Calu3 (cell line): Measurements from ENCODE around the gene BCAT1. TPM values are rescaled to one million over a fixed set of nuclear protein-coding genes. Genes with fewer than 3 reads are reported as not detected.
"Not testable (repeated sequence)": the region's sequence is repeated elsewhere in the genome, so short reads cannot be mapped to it uniquely, and the experiment has no call there.

Experiments
- BruUV-seq: library from RNA; stranded (reverse); fragments of 400-500 nt; replicated peaks from 2 replicates; lab custom pipeline; 2021; lab: Mats Ljungman, UMichigan
- CTCF ChIA-PET: fragments of 300-600 bp; sonication (Branson Sonifier 250); formaldehyde crosslinking; loops from one replicate; lab custom pipeline; 2022; ENCODE audit warnings: antibody characterized with exemption; lab: Charles Lee
- DNase-seq: peaks from one replicate; pipeline ENCODE4 v3.0.0; 2022
- H3K27ac Mint-ChIP-seq: one replicate; pipeline ENCODE4 v1.8.0; 2022; ENCODE audit warnings: mixed read lengths; ENCODE audit not compliant: unreplicated experiment
- H3K27me3 Mint-ChIP-seq: one replicate; pipeline ENCODE4 v1.8.0; 2022; ENCODE audit warnings: mixed read lengths; ENCODE audit not compliant: unreplicated experiment
- H3K36me3 Mint-ChIP-seq: one replicate; pipeline ENCODE4 v1.8.0; 2022; ENCODE audit warnings: mild to moderate bottlenecking, moderate library complexity, mixed read lengths; ENCODE audit not compliant: insufficient read depth, unreplicated experiment
- H3K4me1 Mint-ChIP-seq: one replicate; pipeline ENCODE4 v1.8.0; 2022; ENCODE audit warnings: mild to moderate bottlenecking, low read depth, mixed read lengths; ENCODE audit not compliant: unreplicated experiment
- H3K4me3 Mint-ChIP-seq: one replicate; pipeline ENCODE4 v1.8.0; 2022; ENCODE audit warnings: mild to moderate bottlenecking, low read depth, moderate library complexity, mixed read lengths; ENCODE audit not compliant: unreplicated experiment
- H3K9me3 Mint-ChIP-seq: one replicate; pipeline ENCODE4 v1.8.0; 2022; ENCODE audit warnings: low read depth, mixed read lengths; ENCODE audit not compliant: unreplicated experiment
- intact Hi-C: fragments of 100-400 bp; cut with micrococcal nuclease; formaldehyde crosslinking; loops from one replicate; pipeline ENCODE4 v1.10.0; 2022; ENCODE audit not compliant: unreplicated experiment
- total RNA-seq: library from RNA; stranded (reverse); gene quantifications from 2 replicates; pipeline ENCODE4 v1.2.3, GENCODE V29; 2022
- TF ChIP-seq, protein P1 (sequence below): fragments of 200-600 bp; IDR thresholded peaks from one replicate; pipeline ENCODE4 v1.8.0; 2022; ENCODE audit warnings: antibody characterized with exemption; ENCODE audit not compliant: unreplicated experiment

The BCAT1 gene
- total RNA-seq, 1 experiment from 2014 or later, result 4.0 TPM

GRCh38 chr12:24915501-24915900 lies 33.4 kb downstream of the BCAT1 start:
- no peak overlapping the region for H3K27ac Mint-ChIP-seq
- H3K4me1 Mint-ChIP-seq, result no peaks in the 10 kb centered on the region
- no peak for DNase-seq
- H3K36me3 Mint-ChIP-seq, result no peaks in the 10 kb centered on the region
- CTCF ChIA-PET, result no interaction called here
- H3K4me3 Mint-ChIP-seq, result no peak overlapping the region
- TF ChIP-seq, protein P1, sequence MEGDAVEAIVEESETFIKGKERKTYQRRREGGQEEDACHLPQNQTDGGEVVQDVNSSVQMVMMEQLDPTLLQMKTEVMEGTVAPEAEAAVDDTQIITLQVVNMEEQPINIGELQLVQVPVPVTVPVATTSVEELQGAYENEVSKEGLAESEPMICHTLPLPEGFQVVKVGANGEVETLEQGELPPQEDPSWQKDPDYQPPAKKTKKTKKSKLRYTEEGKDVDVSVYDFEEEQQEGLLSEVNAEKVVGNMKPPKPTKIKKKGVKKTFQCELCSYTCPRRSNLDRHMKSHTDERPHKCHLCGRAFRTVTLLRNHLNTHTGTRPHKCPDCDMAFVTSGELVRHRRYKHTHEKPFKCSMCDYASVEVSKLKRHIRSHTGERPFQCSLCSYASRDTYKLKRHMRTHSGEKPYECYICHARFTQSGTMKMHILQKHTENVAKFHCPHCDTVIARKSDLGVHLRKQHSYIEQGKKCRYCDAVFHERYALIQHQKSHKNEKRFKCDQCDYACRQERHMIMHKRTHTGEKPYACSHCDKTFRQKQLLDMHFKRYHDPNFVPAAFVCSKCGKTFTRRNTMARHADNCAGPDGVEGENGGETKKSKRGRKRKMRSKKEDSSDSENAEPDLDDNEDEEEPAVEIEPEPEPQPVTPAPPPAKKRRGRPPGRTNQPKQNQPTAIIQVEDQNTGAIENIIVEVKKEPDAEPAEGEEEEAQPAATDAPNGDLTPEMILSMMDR, result no peak
- no peaks in the 10 kb centered on the region for H3K9me3 Mint-ChIP-seq
- intact Hi-C loops, result no loop called here
- H3K27me3 Mint-ChIP-seq, result no peaks in the 10 kb centered on the region
- no TSS peak for BruUV-seq

DNA sequence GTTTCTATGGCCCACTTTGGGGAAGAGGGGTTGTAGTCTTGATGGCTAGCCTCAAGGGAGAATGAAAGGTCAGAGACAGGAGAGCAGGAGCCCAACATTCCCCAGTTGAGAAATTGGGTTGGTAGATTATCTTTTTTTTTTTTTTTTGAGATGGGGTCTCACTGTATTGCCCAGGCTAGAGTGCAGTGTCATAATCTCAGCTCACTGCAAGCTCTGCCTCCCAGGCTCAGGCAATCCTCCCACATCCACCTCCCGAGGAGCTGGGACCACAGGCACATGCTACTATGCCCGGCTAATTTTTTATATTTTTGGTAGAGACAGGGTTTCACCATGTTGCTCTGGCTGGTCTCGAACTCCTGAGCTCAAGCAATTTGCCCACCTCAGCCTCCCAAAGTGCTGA lies 34.9 kb downstream of the BCAT1 start:
- DNase-seq, result no peak
- Mint-ChIP-seq H3K4me1 (no peaks in the 10 kb centered on the region), H3K4me3 (no peak overlapping the region), H3K9me3 (no peaks in the 10 kb centered on the region), H3K36me3 (no peaks in the 10 kb centered on the region), H3K27ac (no peak overlapping the region), H3K27me3 (no peaks in the 10 kb centered on the region)
- TF ChIP-seq, protein P1, result no peak
- no TSS peak for BruUV-seq
- intact Hi-C loops, result no loop called here
- CTCF ChIA-PET, result no interaction called here

DNA sequence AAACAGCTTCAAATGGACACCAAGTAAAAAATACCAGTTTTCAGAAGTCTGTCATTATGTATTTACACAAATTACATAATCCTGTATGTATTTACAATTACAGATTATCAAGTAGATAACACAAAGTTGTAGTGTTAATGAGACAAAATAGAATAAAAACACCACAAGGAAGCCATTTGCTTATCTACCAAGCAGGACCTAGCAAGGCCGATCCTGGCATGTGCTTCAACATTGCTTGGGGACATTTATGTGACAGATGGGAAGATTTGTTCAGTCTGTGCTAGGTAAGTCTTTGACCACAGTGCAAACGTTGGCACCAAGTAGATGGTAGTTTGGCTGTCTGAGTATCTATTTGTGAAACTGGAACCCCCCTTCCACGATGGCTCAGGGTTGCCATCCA lies 35.8 kb downstream of the BCAT1 start:
- H3K36me3 Mint-ChIP-seq, result no peaks in the 10 kb centered on the region

DNA sequence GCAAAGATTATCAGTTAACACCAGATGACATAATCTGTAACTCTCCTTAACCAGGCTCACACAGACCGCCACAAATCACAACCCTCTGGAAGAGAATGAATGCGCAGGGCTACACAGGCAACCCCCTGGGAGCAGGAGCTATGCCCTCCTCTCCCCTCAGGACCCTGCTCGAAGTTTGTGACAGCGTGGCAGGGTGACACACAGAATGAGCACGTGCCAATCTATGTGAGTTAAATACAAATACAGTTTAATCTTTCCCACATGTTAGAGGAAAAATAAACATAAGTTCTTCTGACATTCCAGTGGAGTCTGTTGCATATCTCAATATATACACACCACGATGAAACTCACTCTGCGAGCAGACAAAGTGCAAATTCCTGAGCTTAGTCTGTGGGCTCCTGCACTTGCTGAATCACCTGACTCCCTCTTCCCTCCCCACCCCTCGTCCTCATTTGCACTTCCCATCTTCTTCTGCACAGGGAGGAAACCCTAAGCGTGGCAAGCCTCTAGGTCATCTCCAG lies 37.6 kb downstream of the BCAT1 start:
- TF ChIP-seq, protein P1, result no peak
- Mint-ChIP-seq H3K36me3 (no peaks in the 10 kb centered on the region), H3K4me3 (no peak overlapping the region), H3K9me3 (no peaks in the 10 kb centered on the region), H3K27me3 (no peaks in the 10 kb centered on the region), H3K27ac (no peak overlapping the region), H3K4me1 (no peaks in the 10 kb centered on the region)
- CTCF ChIA-PET, result no interaction called here
- DNase-seq, result no peak
- intact Hi-C loops, result no loop called here
- no TSS peak for BruUV-seq

More for the DNA sequence above, 35.8 kb downstream of the BCAT1 start:
- no TSS peak for BruUV-seq
- intact Hi-C loops, result no loop called here
- Mint-ChIP-seq H3K27me3 (no peaks in the 10 kb centered on the region), H3K27ac (no peak overlapping the region), H3K4me3 (no peak overlapping the region), H3K9me3 (no peaks in the 10 kb centered on the region), H3K4me1 (no peaks in the 10 kb centered on the region)
- no peak for DNase-seq
- TF ChIP-seq, protein P1, result no peak
- CTCF ChIA-PET, result no interaction called here

DNA sequence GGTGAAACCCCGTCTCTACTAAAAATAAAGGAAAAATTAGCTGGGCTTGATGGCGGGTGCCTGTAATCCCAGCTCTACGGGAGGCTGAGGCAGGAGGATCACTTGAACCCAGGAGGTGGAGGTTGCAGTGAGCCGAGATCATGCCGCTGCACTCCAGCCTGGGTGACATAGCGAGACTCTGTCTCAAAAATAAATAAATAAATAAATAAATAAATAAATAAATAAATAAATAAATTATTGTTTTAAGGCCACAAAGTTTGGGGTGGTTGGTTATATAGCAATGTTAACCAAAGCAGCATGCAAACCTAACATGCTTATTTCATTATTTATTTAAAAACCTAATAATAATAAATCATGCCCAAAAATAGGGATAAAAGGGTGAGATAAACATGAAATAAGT lies 38.7 kb downstream of the BCAT1 start:
- H3K27ac Mint-ChIP-seq, BruUV-seq, H3K4me1 Mint-ChIP-seq, CTCF ChIA-PET, H3K36me3 Mint-ChIP-seq, DNase-seq, H3K9me3 Mint-ChIP-seq, H3K27me3 Mint-ChIP-seq, H3K4me3 Mint-ChIP-seq, intact Hi-C loops: not testable (repeated sequence)
